ENCODE results near the gene RDH13. TPM values are rescaled to one million over a fixed set of nuclear protein-coding genes. Genes with fewer than 3 reads are reported as not detected.

RDH13 gene
- total RNA-seq, 1 experiment from 2014 or later, result 23.8 TPM

- DNase-seq, result no peak
- Histone ChIP-seq H3K9me3 (no peaks in the 10 kb centered on the region), H3K4me3 (no peak overlapping the region), H3K36me3 (peaks cover 10% of the 10 kb centered on the region; the same call in 1 of the 2 replicates), H3K27me3 (peaks cover 29% of the 10 kb centered on the region)
Measured at GRCh38 chr19:55083004-55083850, 20.3 kb upstream of the RDH13 start.

- H3K9me3 ChIP-seq, result no peaks in the 10 kb centered on the region
- peak overlapping the region; percentile 27 for H3K4me3 ChIP-seq
- peak; percentile 56 for DNase-seq
- H3K27me3 ChIP-seq, result peaks cover 29% of the 10 kb centered on the region
- peaks cover 5% of the 10 kb centered on the region; the same call in 1 of the 2 replicates for H3K36me3 ChIP-seq
Measured at GRCh38 chr19:55082020-55082851, 19.3 kb upstream of the RDH13 start.

GRCh38 chr19:55081770-55082019 is 18.7 kb upstream of the RDH13 start:
- no peaks in the 10 kb centered on the region for H3K36me3 ChIP-seq
- DNase-seq, result no peak
- H3K4me3 ChIP-seq, result peak overlapping the region; percentile 27
- no peaks in the 10 kb centered on the region for H3K9me3 ChIP-seq
- H3K27me3 ChIP-seq, result peaks cover 29% of the 10 kb centered on the region

- DNase-seq, result peak; percentile 74
- no peaks in the 10 kb centered on the region for H3K36me3 ChIP-seq
- H3K9me3 ChIP-seq, result no peaks in the 10 kb centered on the region
- peak overlapping the region; percentile 27 for H3K4me3 ChIP-seq
- peaks cover 29% of the 10 kb centered on the region for H3K27me3 ChIP-seq
Measured at GRCh38 chr19:55080968-55081769, 18.2 kb upstream of the RDH13 start.

- Histone ChIP-seq H3K27me3 (peaks cover 29% of the 10 kb centered on the region), H3K4me3 (peak overlapping the region; percentile 23), H3K9me3 (no peaks in the 10 kb centered on the region), H3K36me3 (no peaks in the 10 kb centered on the region)
- DNase-seq, result peak; percentile 73
Measured at GRCh38 chr19:55080121-55080967, 17.4 kb upstream of the RDH13 start.

GRCh38 chr19:55079400-55080038 is 16.6 kb upstream of the RDH13 start:
- H3K36me3 ChIP-seq, result no peaks in the 10 kb centered on the region
- no peaks in the 10 kb centered on the region for H3K9me3 ChIP-seq
- DNase-seq, result no peak
- peaks cover 29% of the 10 kb centered on the region for H3K27me3 ChIP-seq
- H3K4me3 ChIP-seq, result peak overlapping the region; percentile 23

DNA sequence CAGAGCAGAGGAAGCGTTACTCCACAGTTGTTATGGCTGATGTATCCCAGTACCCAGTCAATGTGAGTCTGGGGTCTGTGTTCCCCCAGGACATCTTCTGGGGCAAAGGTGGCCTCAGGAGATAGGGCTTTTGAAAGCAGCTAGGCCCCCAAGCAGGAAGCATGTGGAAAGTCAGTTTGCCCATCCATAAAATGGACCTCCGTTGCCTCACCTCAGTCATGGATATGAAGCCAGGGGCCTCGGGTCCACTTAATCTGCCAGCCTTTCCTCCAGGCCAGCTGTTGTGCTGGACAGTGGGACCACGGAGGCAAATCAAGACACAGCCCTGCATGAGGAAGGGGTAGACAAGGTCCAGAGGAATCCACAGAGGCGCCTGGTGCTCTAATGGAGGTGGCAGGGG is 16.0 kb upstream of the RDH13 start:
- no peaks in the 10 kb centered on the region for H3K36me3 ChIP-seq
- H3K9me3 ChIP-seq, result no peaks in the 10 kb centered on the region
- H3K4me3 ChIP-seq, result no peak overlapping the region
- no peak for DNase-seq
- peaks cover 29% of the 10 kb centered on the region for H3K27me3 ChIP-seq

- Histone ChIP-seq H3K4me3 (no peak overlapping the region), H3K36me3 (no peaks in the 10 kb centered on the region), H3K9me3 (0 out of 2 replicates have a peak, but pooled peaks cover 2% of the 10 kb centered on the region), H3K27me3 (peaks cover 25% of the 10 kb centered on the region)
- DNase-seq, result no peak
Measured at GRCh38 chr19:55077106-55077505, 14.2 kb upstream of the RDH13 start.

GRCh38 chr19:55076321-55076720 is 13.4 kb upstream of the RDH13 start:
- Histone ChIP-seq H3K36me3 (no peaks in the 10 kb centered on the region), H3K4me3 (no peak overlapping the region), H3K9me3 (0 out of 2 replicates have a peak, but pooled peaks cover 2% of the 10 kb centered on the region), H3K27me3 (peaks cover 18% of the 10 kb centered on the region)
- DNase-seq, result no peak

GRCh38 chr19:55075371-55075998 is 12.5 kb upstream of the RDH13 start, which contains the start of gene EPS8L1:
Gene EPS8L1 (plus strand): TSS chr19:55075869. CDS start chr19:55076445, 576 bp downstream.
- DNase-seq, result no peak
- no peak within 1 kb of the TSS for H3K4me3 ChIP-seq
- no peaks in the 10 kb centered on the region for H3K36me3 ChIP-seq
- H3K9me3 ChIP-seq, result 0 out of 2 replicates have a peak, but pooled peaks cover 2% of the 10 kb centered on the region
- H3K27me3 ChIP-seq, result peaks cover 10% of the 10 kb centered on the region

GRCh38 chr19:55071913-55072312 is 9.0 kb upstream of the RDH13 start:
- DNase-seq, result no peak
- Histone ChIP-seq H3K9me3 (0 out of 2 replicates have a peak, but pooled peaks cover 2% of the 10 kb centered on the region), H3K27me3 (peaks cover 19% of the 10 kb centered on the region), H3K4me3 (no peak overlapping the region), H3K36me3 (no peaks in the 10 kb centered on the region)

DNA sequence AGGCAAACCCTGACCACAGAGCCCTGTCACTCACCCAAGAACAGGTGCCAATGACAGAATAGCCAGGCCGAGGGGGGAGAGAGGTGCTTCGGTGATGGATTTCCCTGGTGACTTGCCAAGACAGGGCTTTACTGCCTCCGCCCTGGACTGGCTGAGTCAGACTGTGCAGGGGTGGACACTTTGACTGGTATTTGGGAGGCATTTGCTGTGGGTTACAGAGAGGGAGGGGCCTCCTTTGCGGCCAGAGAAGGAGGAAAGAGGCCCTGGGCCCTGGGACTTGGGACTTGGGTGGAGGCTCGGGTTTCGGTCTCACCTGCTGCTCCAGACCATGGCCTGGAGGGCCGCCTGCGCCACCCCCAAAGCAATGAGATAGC is 8.2 kb upstream of the RDH13 start:
- Histone ChIP-seq H3K4me3 (no peak overlapping the region), H3K9me3 (0 out of 2 replicates have a peak, but pooled peaks cover 2% of the 10 kb centered on the region), H3K27me3 (peaks cover 24% of the 10 kb centered on the region), H3K36me3 (no peaks in the 10 kb centered on the region)
- peak; percentile 88 for DNase-seq

DNA sequence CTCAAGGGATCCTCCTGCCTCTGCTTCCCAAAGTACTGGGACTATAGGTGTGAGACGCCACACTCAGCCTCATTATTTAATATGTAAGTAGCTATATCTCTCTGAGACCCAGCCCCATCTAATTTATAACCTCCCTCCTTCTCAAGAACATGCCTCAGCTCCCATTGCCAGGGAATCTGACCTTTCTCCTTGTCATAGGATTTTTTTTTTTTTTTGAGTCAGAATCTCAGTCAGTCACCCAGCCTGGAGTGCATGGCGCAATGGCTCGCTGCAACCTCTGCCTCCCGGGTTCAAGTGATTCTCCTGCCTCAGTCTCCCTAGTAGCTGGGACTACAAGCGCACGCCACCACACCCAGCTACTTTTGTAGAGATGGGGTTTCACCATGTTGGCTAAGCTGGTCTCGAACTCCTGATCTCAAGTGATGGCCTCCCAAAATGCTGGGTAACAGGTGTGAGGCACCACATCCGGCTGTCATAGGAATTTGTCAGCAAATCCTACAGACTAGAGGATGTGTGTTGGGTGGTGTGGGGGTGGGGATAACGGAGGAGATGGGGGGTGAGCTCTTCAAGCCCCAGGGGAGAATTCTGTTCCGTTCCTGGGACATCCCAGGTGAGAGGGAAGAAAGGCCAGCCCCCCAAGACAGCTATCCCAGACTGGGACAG is 7.6 kb upstream of the RDH13 start:
- Histone ChIP-seq H3K36me3 (no peaks in the 10 kb centered on the region), H3K9me3 (0 out of 2 replicates have a peak, but pooled peaks cover 2% of the 10 kb centered on the region), H3K27me3 (peaks cover 24% of the 10 kb centered on the region), H3K4me3 (no peak overlapping the region)
- no peak for DNase-seq

GRCh38 chr19:55069865-55070197 is 6.9 kb upstream of the RDH13 start:
- no peak for DNase-seq
- no peaks in the 10 kb centered on the region for H3K36me3 ChIP-seq
- H3K9me3 ChIP-seq, result 0 out of 2 replicates have a peak, but pooled peaks cover 2% of the 10 kb centered on the region
- no peak overlapping the region for H3K4me3 ChIP-seq
- H3K27me3 ChIP-seq, result peaks cover 27% of the 10 kb centered on the region
